ENCODE data around the gene SPCS1. TPM values are rescaled to one million over a fixed set of nuclear protein-coding genes. Genes with fewer than 3 reads are reported as not detected.
A peak's percentile ranks its signal among the peaks of the same experiment; 100 is the strongest.

The SPCS1 gene
- total RNA-seq, 1 donor = 44.7 TPM

DNA sequence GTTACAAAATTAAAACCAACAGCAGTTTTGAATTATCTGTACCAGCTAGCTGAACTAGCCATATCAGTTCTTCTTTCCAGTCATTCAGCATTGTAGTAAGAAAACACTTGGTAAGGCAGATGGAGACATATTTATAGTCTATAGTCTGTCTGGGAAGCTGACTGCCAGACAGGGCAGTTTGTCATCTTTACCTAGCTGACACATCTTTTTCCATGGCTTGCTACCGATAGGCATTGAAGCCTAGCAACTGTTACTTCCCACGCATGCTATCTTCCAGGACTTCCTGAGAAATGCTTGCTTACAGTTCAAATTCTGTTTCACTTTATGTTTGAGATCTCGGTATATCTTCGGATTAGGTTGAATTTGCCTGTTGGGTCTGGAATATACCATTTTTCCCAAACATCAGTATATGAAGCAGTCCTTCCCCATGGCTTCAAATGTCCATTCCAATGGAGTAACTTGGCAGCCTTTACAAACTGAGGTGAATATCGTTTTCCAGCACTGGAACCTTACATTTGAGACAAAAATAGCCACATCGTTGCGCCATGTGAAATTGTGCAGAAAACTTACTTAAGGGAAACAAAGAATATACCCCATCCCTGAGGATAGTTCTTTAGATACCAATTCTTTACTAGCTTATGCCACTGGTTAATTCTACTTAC, 11.2 kb upstream of the SPCS1 start:
- DNase-seq (ENCODE audit: low read depth in 2 of 3, low spot score in 2 of 3) = no peak

- no peak for DNase-seq (ENCODE audit: low read depth in 2 of 3, low spot score in 2 of 3)
Measured at GRCh38 chr3:52695798-52696671, 9.9 kb upstream of the SPCS1 start.

DNA sequence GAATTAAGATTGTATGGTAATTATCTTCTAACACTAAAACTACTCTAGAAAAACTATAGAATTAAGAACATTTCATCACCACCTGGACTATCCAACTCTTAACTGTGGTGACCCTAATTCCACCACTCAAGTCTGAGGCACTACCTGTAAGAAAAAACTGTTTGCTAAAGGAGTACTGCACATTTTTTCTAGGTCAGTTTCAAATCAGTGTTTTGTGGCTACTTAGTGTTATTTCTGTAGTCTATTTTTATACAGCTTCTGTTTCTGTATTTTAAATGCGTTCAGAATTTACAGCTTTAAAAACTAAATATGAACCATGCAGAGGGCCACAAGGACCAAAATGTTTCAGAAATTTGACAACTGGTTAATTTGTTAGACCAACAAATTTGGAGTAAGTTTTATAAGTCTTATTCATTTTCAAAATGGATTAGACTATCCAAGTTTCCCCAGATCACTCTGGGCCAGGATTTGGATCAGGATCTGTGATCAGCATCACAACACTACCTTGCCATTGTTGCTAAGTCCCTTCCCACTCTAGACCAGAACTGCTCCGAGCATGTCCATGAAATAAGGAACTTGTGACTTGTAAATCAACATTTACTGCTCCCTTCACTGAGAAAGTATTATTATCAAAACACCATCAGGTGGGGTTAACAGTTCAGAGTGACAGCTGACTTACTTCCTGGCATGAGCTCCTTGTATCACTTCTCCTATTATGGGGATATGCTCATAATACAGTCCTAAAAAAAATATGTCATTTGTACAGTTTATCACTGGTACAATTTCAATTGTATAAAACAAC, 8.9 kb upstream of the SPCS1 start:
- no peak for DNase-seq (ENCODE audit: low read depth in 2 of 3, low spot score in 2 of 3)

- no peak for DNase-seq (ENCODE audit: low read depth in 2 of 3, low spot score in 2 of 3)
Measured at GRCh38 chr3:52697632-52697965, 8.3 kb upstream of the SPCS1 start.

GRCh38 chr3:52703341-52703740, 2.6 kb upstream of the SPCS1 start:
- no peak for DNase-seq (ENCODE audit: low read depth in 2 of 3, low spot score in 2 of 3)

GRCh38 chr3:52704611-52705437, 1.1 kb upstream of the SPCS1 start:
- DNase-seq (ENCODE audit: low read depth in 2 of 3, low spot score in 2 of 3) = no peak

GRCh38 chr3:52705438-52705687, 543 bp upstream of the SPCS1 start:
- no peak for DNase-seq (ENCODE audit: low read depth in 2 of 3, low spot score in 2 of 3)

DNA sequence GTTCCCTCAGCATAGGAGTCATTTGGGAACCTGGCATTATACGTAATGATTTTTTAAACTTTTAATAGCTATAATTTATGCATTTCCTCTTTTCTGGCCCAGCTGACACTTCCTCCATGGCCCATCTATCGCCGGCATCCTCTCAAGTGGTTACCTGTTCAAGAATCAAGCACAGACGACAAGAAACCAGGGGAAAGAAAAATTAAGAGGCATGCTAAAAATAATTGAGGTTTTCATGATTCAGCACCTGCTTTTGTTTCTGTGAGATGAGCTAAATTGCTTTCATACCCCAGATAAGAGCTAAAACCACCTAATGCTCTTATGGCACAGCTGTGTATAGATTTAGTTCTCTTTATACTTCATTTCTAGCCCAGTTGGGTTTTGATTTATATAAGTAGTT, 1.7 kb downstream of the SPCS1 start:
- DNase-seq (ENCODE audit: low read depth in 2 of 3, low spot score in 2 of 3) = peak in 2 of 3 donors; percentile 56 to 86

DNA sequence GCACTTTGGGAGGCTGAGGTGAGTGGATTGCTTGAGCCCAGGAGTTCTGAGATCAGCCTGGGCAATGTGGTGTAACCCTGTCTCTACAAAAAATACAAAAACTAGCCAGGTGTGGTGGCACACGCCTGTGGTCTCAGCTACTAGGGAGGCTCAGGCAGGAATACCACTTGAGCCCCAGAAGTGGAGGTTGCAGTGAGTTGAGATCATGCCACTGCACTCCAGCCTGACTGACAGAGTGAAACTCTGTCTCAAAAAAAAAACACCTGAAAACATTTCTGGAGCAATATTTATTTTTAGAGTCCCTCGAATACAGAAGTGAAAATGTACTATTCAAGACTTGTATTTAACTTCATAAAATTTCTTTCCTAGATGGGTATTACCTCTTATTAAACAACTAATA, 4.6 kb downstream of the SPCS1 start:
- no peak for DNase-seq (ENCODE audit: low read depth in 2 of 3, low spot score in 2 of 3)

DNA sequence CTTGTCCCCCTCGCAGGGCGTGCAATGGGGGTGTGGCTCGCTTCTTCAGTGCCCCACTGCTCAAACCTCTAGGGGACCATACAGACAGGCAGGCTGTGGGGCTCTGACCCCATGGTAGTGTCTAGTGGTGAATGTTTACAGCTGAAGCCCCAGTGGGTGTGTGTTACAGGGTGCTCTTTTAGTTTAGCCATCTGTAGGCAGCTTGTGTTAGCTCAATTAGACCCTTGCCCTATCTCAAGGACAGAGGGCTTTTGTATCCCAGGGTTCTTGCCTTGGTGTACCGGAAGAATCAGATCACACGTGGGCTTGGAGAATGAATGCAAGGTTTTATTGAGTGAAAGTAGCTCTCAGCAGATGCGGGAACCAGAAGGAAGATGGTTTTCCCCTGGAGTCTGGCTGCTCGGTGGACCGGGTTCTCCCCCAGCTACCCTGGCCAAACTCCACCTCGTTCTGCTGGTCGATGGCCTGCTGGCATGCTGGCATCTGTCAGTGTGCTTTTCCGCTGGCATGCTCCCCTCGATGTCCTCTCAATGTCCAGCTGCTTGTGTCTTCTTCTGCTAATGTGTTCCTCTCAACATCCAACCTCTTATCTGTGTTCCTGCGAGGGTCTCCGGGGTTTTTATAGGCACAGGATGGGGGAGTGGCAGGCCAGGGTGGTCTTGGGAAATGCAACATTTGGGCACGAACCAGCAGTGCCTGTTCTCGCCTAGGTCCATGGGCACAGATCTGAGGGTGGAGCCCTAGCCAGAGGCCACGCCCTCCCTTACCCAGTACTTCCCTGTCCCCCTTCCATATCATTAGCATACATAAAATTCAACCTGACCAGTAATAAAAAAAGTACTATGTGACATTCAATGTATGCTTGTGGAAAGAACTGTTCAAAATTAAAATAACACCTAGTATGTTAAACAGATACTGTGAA, 6.6 kb downstream of the SPCS1 start:
- DNase-seq (ENCODE audit: low read depth in 2 of 3, low spot score in 2 of 3) = no peak

DNA sequence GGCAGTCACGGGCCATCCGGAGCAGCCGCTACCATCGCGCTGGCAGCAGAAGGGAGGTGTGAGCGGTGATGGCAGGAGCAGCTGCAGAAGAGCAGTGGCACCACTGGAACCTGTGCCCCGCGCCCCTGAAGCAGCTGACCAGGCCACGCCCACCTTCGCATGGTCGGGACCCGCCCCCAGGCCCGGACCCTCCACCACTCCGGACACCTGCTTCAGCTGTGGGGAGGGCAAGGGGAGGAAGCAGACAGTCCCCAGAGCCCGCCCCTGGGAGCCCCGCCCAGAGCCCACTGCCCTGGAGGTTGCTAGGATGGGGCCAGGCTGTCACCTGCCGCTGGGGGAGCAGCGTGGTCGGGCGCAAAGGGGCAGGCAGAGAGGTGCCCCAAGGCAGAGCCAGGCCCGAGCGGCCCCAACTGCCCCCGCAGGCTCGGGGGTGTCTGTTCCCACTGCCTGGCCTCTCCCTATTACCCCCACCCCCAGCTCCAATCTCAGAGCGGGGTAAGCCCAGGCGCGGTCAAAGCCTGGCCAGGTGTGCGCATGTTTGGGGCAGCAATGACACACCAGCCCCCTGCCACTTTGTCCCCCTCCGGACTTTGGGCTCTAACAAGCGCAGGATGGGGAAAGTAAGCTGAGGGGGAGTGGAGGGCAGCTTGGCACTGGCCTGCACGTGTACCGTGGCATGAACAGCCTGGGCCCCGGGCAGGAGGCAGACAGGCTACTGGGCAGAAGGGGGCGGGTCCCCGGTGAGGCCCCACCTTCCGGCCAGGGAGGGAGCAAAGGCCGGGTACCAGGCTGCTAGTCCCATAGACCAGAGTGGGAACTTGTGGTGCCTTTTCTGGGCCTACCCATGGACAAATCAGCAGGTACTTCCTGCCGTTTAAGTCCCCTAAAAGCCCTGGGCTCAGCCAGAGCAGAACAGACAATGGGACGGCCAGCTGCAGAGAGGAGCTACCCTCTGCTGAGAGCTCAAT, 8.7 kb downstream of the SPCS1 start:
- no peak for DNase-seq (ENCODE audit: low read depth in 2 of 3, low spot score in 2 of 3)

DNA sequence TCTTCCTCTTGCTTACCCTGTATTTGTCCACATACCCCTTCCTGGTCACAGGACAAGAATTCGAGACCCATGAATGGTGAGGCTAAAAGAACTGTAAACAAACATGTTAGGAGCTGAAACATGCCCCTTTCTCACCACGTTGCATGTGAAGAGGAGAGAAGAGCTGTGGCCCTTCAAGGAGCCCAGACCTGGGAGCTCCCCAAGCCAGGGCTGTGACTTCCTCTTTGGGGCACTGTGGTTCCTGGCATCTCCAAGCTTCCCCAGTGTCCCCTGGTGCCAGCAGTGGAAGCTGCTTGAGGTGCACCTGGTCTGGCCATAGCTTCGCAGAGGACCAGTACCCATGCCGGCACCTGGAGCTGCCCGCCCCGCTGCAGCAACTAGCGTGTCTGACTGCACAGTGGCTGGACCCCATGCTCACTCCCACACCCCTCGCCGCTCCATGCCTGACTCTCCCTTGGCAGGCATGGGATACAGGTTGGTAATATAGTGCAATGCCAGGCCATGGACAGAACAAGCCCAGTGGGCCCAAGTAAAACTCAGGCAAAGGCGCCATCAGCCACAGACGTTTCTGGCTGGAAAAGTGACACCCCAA, 9.9 kb downstream of the SPCS1 start:
- peak in 1 of 3 donors; percentile 9 for DNase-seq (ENCODE audit: low read depth in 2 of 3, low spot score in 2 of 3)

- DNase-seq (ENCODE audit: low read depth in 2 of 3, low spot score in 2 of 3) = no peak
Measured at GRCh38 chr3:52719618-52720017, 13.7 kb downstream of the SPCS1 start.

GRCh38 chr3:52721002-52721729, 15.3 kb downstream of the SPCS1 start:
- peak in 2 of 3 donors; percentile 63 to 81 for DNase-seq (ENCODE audit: low read depth in 2 of 3, low spot score in 2 of 3)

DNA sequence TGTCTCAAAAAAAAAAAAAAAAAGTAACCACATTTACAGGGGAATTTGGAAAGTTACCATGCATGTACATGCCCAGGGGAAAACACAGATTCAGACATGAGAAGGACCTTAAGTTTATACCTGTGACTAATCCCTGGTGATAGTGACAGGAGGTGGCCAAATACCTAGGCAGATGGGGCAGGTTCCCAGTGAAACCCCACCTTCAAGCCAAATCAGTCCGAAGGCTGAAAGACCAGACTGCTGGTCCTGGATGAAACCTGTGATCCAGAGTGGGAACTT, 15.8 kb downstream of the SPCS1 start:
- DNase-seq (ENCODE audit: low read depth in 2 of 3, low spot score in 2 of 3) = no peak

DNA sequence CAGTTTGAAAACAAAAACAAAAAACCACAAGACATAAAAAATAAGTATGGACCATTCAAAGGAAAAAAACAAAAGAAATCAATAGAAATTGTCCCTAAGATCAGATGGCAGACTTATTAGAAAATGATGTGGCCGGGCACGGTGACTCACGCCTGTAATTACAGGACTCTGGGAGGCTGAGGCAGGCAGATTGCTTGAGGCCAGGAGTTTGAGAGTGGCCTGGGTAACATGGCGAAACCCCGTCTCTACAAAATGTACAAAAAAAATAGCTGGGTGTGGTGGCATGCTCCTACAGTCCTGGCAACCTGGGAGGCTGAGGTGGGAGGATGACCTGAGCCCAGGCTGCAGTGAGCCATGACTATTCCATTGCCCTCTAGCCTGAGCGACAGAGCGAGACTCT, 16.6 kb downstream of the SPCS1 start:
- no peak for DNase-seq (ENCODE audit: low read depth in 2 of 3, low spot score in 2 of 3)

DNA sequence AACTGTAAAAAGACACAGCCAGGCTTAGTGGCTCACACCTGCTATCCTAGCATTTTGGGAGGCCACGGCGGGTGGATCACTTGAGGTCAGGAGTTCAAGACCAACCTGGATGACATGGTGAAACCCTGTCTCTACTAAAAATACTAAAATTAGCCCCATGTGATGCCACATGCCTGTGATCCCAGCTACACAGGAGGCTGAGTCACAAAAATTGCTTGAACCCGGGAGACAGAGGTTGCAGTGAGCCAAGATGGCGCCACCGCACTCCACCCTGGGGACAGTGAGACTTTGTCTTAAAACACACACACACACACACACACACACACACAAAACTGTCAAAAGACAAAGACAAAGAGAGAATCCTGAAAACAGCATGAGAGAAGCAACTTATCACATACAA, 18.0 kb downstream of the SPCS1 start:
- no peak for DNase-seq (ENCODE audit: low read depth in 2 of 3, low spot score in 2 of 3)

DNA sequence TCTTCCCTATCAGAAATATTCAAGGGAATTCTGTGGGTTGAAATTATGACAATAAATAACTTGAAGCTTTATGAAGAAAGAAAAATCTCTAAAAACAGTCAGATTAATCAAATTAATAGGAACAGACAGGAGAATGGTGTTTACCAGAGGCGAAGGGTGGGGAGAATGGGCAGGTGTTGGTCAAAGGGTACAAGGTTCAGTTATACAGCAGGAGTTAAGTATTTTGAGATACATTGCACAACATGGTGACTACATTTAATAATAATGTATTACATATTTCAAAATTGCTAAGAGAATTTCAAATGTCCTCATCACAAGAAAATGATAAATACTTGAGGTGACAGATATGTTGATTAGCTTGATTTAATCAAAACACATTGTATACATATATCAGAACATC, 18.6 kb downstream of the SPCS1 start:
- DNase-seq (ENCODE audit: low read depth in 2 of 3, low spot score in 2 of 3) = no peak

All from hematopoietic multipotent progenitor cell (in vitro differentiated cells).